Transverse colon (tissue), 4 donors: ENCODE data around the gene SERPINB11.

Source experiments
- CTCF ChIP-seq, 5 experiments: fragments of 200-600 bp in 3 of 5; fragments of 450-650 bp in 2 of 5; sonication (generic) in 3 of 5; IDR thresholded peaks; 1 replicate in 2 of 5; 2 replicates in 3 of 5; pipeline ENCODE4 v1.5.1; 2016 to 2017; ENCODE audit warnings: antibody characterized with exemption in 5 of 5, inconsistent platforms in 3 of 5, mild to moderate bottlenecking in 2 of 5, moderate library complexity in 1 of 5
- POLR2A ChIP-seq: fragments of 450-650 bp; IDR thresholded peaks from one replicate; pipeline ENCODE4 v1.6.1; 2016; ENCODE audit warnings: antibody characterized with exemption, mild to moderate bottlenecking, moderate library complexity
- POLR2AphosphoS5 ChIP-seq, 3 donors: sonication (generic); formaldehyde crosslinking; IDR thresholded peaks; one replicate each; pipeline ENCODE4 v1.6.1; 2016; ENCODE audit warnings: antibody characterized with exemption in 3 of 3

- TF ChIP-seq CTCF (IDR thresholded peaks at IDR 0.05), result no peak
- no peak for TF ChIP-seq POLR2AphosphoS5 (IDR thresholded peaks at IDR 0.05)
- TF ChIP-seq POLR2A, result no peak
Measured at GRCh38 chr18:63679820-63680606, 22.7 kb upstream of the SERPINB11 start.
